ENCODE data around the gene M6PR.

DNA sequence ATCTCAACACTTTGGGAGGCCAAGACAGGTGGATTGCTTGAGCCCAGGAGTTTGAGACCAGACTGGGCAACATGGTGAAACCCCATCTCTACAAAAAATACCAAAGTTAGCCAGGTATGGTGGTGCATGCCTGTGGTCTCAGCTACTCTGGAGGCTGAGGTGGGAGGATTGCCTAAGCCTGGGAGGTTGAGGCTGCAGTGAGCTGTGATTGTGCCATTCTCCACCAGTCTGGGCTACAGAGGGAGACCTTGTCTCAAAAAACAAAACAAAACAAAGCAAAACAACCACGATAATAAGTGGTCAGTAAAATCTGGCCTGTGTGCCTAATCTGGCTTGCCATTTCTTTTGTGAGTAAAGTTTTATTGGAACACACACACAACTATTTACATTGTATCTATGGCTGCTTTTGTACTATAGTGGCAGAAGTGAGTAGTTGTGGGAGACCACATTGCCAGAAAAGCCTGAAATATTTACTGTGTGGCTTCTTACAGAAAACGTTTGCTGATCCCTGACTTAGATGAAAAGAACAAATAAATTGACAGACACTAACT, 20.5 kb upstream of the M6PR start:
- TF ChIP-seq YY1 (IDR thresholded peaks at IDR 0.05; ENCODE audit: insufficient read depth, insufficient read length) (no peak), ZNF274 (IDR thresholded peaks at IDR 0.05; ENCODE audit: low read depth, low read length) (no peak)

Measured in NT2/D1 (cell line).